HCT116 (cell line): ENCODE measurements around the gene STX1A. TPM values are rescaled to one million over a fixed set of nuclear protein-coding genes. Genes with fewer than 3 reads are reported as not detected.

Source experiments
- ATAC-seq: fragments of 200-7000 bp; cut with Tn5 transposase; 2 replicates; pipeline ENCODE4 v1.9.1; 2020; ENCODE audit warnings: mild to moderate bottlenecking, moderate library complexity
- BruUV-seq: library from RNA; stranded (reverse); fragments of 400-500 nt; replicated peaks from 2 replicates; lab custom pipeline; 2021; lab: Mats Ljungman, UMichigan
- CTCF ChIA-PET: fragments of 300-600 bp; sonication (Branson Sonifier 250); formaldehyde crosslinking; loops from one replicate; lab custom pipeline; 2021; ENCODE audit warnings: antibody characterized with exemption; lab: Charles Lee
- POLR2A ChIA-PET: fragments of 300-600, 350-600 bp; sonication (Branson Sonifier 250); formaldehyde crosslinking; loops from one replicate; lab custom pipeline; 2021; ENCODE audit warnings: antibody characterized with exemption; lab: Charles Lee
- RAD21 ChIA-PET, 2 experiments: fragments of 300-600 bp; sonication (Branson Sonifier 250); formaldehyde crosslinking; loops; one replicate each; lab custom pipeline; 2023; ENCODE audit warnings: low total read pairs in 2 of 2; ENCODE audit not compliant: uncharacterized antibody in 2 of 2, unreplicated experiment in 2 of 2, low non-redundant PET in 1 of 2; lab: Charles Lee
- DNase-seq: peaks from one replicate; pipeline ENCODE4 v3.0.0-alpha.2; 2010; ENCODE audit warnings: low read depth, low spot score
- H2AFZ ChIP-seq: fragments of 200-600 bp; shearing (Covaris generic), sonication (generic); 2 replicates; pipeline ENCODE4 v1.6.1; 2017; ENCODE audit warnings: low read depth, mixed run types, mixed read lengths, antibody characterized with exemption, low read length; ENCODE audit not compliant: poor library complexity, severe bottlenecking
- H3K27ac ChIP-seq: 2 replicates; pipeline ENCODE4 v1.5.1; 2012; ENCODE audit warnings: low read depth, low read length
- H3K27me3 ChIP-seq: fragments of 200-600 bp; sonication (generic); 2 replicates; pipeline ENCODE4 v1.6.1; 2016; ENCODE audit warnings: mixed run types, low read length, mixed read lengths; ENCODE audit not compliant: insufficient read depth
- H3K36me3 ChIP-seq, 2 experiments: fragments of 200-500 bp in 1 of 2; fragments of 200-600 bp in 1 of 2; sonication (Bioruptor generic) in 1 of 2; sonication (generic) in 1 of 2; 2 replicates each; pipeline versions ENCODE4 v1.5.1 to v1.6.1; 2014 to 2016; ENCODE audit warnings: low read length in 2 of 2, inconsistent platforms in 1 of 2, mixed read lengths in 1 of 2, mixed run types in 1 of 2; ENCODE audit not compliant: insufficient read depth in 2 of 2, control insufficient read depth in 1 of 2
- H3K4me1 ChIP-seq, 2 experiments: fragments of 200-600 bp in 1 of 2; sonication (generic) in 1 of 2; 2 replicates each; pipeline versions ENCODE4 v1.5.1 to v1.6.1; 2012 to 2017; ENCODE audit warnings: low read length in 2 of 2, inconsistent platforms in 1 of 2, mild to moderate bottlenecking in 1 of 2, mixed read lengths in 1 of 2, mixed run types in 1 of 2, moderate library complexity in 1 of 2; ENCODE audit not compliant: insufficient read depth in 2 of 2, control insufficient read depth in 1 of 2
- H3K4me2 ChIP-seq: fragments of 200-600 bp; sonication (generic); 2 replicates; pipeline ENCODE4 v1.6.1; 2017; ENCODE audit warnings: mixed run types, low read length, mixed read lengths
- H3K4me3 ChIP-seq, 2 experiments: fragments of 200-600 bp in 1 of 2; sonication (generic) in 1 of 2; replicated peaks in 1 of 2; 2 replicates each; pipeline ENCODE4 v1.5.1; 2011 to 2016; ENCODE audit warnings: low read length in 2 of 2, control low read depth in 1 of 2, low read depth in 1 of 2, mild to moderate bottlenecking in 1 of 2, mixed read lengths in 1 of 2, mixed run types in 1 of 2
- H3K79me2 ChIP-seq: fragments of 200-600 bp; sonication (generic); 2 replicates; pipeline ENCODE4 v1.6.1; 2017; ENCODE audit warnings: mild to moderate bottlenecking, mixed run types, low read length, moderate library complexity, mixed read lengths; ENCODE audit not compliant: insufficient read depth
- H3K9ac ChIP-seq: fragments of 200-600 bp; sonication (generic); 2 replicates; pipeline ENCODE4 v1.6.1; 2016; ENCODE audit warnings: low read length, mixed read lengths
- H3K9me2 ChIP-seq: fragments of 200-600 bp; sonication (generic), shearing (Covaris generic); 2 replicates; pipeline ENCODE4 v1.6.1; 2017; ENCODE audit warnings: mixed run types, mild to moderate bottlenecking, moderate library complexity; ENCODE audit not compliant: insufficient read depth
- H3K9me3 ChIP-seq, 2 experiments: fragments of 200-500 bp in 1 of 2; fragments of 200-600 bp in 1 of 2; sonication (Bioruptor generic) in 1 of 2; sonication (generic) in 1 of 2; 2 replicates each; pipeline ENCODE4 v1.6.1; 2014 to 2017; ENCODE audit warnings: low read length in 2 of 2, mixed read lengths in 2 of 2, inconsistent platforms in 1 of 2, low read depth in 1 of 2, mild to moderate bottlenecking in 1 of 2, mixed run types in 1 of 2, moderate library complexity in 1 of 2; ENCODE audit not compliant: control insufficient read depth in 1 of 2, insufficient read depth in 1 of 2
- H4K20me1 ChIP-seq: fragments of 200-600 bp; sonication (generic), shearing (Covaris generic); 2 replicates; pipeline ENCODE4 v1.6.1; 2017; ENCODE audit warnings: mixed run types, mild to moderate bottlenecking, moderate library complexity; ENCODE audit not compliant: insufficient read depth
- ATF3 ChIP-seq: IDR thresholded peaks from 2 replicates; pipeline ENCODE4 v1.6.1; 2012
- CEBPB ChIP-seq: IDR thresholded peaks from 2 replicates; pipeline ENCODE4 v1.6.1; 2012; ENCODE audit warnings: low read depth
- CTCF ChIP-seq, 3 experiments: fragments of 200-600 bp in 1 of 3; sonication (generic) in 1 of 3; IDR thresholded peaks in 2 of 3; conservative IDR thresholded peaks in 1 of 3; 2 replicates each; pipeline ENCODE4 v1.5.1; 2012 to 2017; ENCODE audit warnings: low read depth in 2 of 3, low read length in 2 of 3, antibody characterized with exemption in 1 of 3, borderline replicate concordance in 1 of 3, control low read depth in 1 of 3, mild to moderate bottlenecking in 1 of 3, mixed read lengths in 1 of 3, mixed run types in 1 of 3, moderate library complexity in 1 of 3; ENCODE audit not compliant: insufficient read depth in 1 of 3
- EGR1 ChIP-seq: IDR thresholded peaks from 2 replicates; pipeline ENCODE4 v1.6.1; 2012; ENCODE audit warnings: low read depth
- ELF1 ChIP-seq: IDR thresholded peaks from 2 replicates; pipeline ENCODE4 v1.6.1; 2012; ENCODE audit warnings: low read depth, borderline replicate concordance
- EZH2 ChIP-seq: fragments of 200-600 bp; sonication (generic); IDR thresholded peaks from 2 replicates; pipeline ENCODE4 v1.6.1; 2017; ENCODE audit warnings: antibody characterized with exemption, mixed run types
- EZH2phosphoT487 ChIP-seq: fragments of 200-600 bp; IDR thresholded peaks from 2 replicates; pipeline ENCODE4 v1.6.1; 2018; ENCODE audit warnings: antibody characterized with exemption, borderline replicate concordance
- FOSL1 ChIP-seq: IDR thresholded peaks from 2 replicates; pipeline ENCODE4 v1.6.1; 2012; ENCODE audit warnings: low read depth
- JUND ChIP-seq: IDR thresholded peaks from 2 replicates; pipeline ENCODE4 v1.6.1; 2012
- MAX ChIP-seq: IDR thresholded peaks from 2 replicates; pipeline ENCODE4 v1.6.1; 2012
- POLR2A ChIP-seq: IDR thresholded peaks from 2 replicates; pipeline ENCODE4 v1.7.0; 2011; ENCODE audit warnings: borderline replicate concordance; ENCODE audit not compliant: insufficient read depth, insufficient read length; ENCODE audit errors: extremely low read depth
- POLR2AphosphoS5 ChIP-seq: IDR thresholded peaks from 2 replicates; pipeline ENCODE4 v1.6.1; 2011; ENCODE audit warnings: mild to moderate bottlenecking, low read depth, low read length, moderate library complexity
- RAD21 ChIP-seq: IDR thresholded peaks from 2 replicates; pipeline ENCODE4 v1.6.1; 2012; ENCODE audit warnings: low read depth, mild to moderate bottlenecking
- REST ChIP-seq: IDR thresholded peaks from 2 replicates; pipeline ENCODE4 v1.6.1; 2012; ENCODE audit warnings: low read depth
- SIN3A ChIP-seq: IDR thresholded peaks from 2 replicates; pipeline ENCODE4 v1.6.1; 2012; ENCODE audit warnings: low read depth
- SP1 ChIP-seq: IDR thresholded peaks from 2 replicates; pipeline ENCODE4 v1.6.1; 2012; ENCODE audit warnings: low read depth
- SRF ChIP-seq: IDR thresholded peaks from 2 replicates; pipeline ENCODE4 v1.6.1; 2012; ENCODE audit warnings: low read depth
- TCF7L2 ChIP-seq: IDR thresholded peaks from 2 replicates; pipeline ENCODE4 v1.7.0; 2011; ENCODE audit warnings: borderline replicate concordance, inconsistent platforms; ENCODE audit not compliant: insufficient read depth, insufficient read length; ENCODE audit errors: extremely low read depth
- ZBTB33 ChIP-seq: IDR thresholded peaks from 2 replicates; pipeline ENCODE4 v1.6.1; 2011; ENCODE audit warnings: mild to moderate bottlenecking, low read length, moderate library complexity; ENCODE audit not compliant: insufficient replicate concordance; ENCODE audit errors: extremely low read depth
- ZNF274 ChIP-seq: fragments of 200-500 bp; sonication (Bioruptor generic); IDR thresholded peaks from 2 replicates; pipeline ENCODE4 v1.6.1; 2014; ENCODE audit warnings: mild to moderate bottlenecking, low read depth, low read length, inconsistent platforms
- intact Hi-C: fragments of 100-400 bp; cut with micrococcal nuclease; formaldehyde crosslinking; loops from 2 replicates; pipeline ENCODE4 v1.10.0; 2022
- total RNA-seq: library from RNA; stranded (reverse); gene quantifications from one replicate; pipeline ENCODE4 v1.2.1, GENCODE V29; 2021; ENCODE audit not compliant: unreplicated experiment

STX1A gene
- total RNA-seq, 1 experiment from 2014 or later: 39.4 TPM

- intact Hi-C loops: no loop called here
- H3K27ac ChIP-seq: no peak overlapping the region
- no peak overlapping the region for H2AFZ ChIP-seq
- no peaks in the 10 kb centered on the region for H3K9me2 ChIP-seq
- H3K4me2 ChIP-seq: no peak overlapping the region
- H3K4me1 ChIP-seq: peaks cover 11 to 22% of the 10 kb centered on the region in 2 experiments; a peak in 3 of 4 replicates
- CTCF ChIA-PET: no interaction called here
- ATAC-seq (no peak), DNase-seq (no peak)
- H4K20me1 ChIP-seq: no peaks in the 10 kb centered on the region
- no peak overlapping the region for H3K4me3 ChIP-seq
- POLR2A ChIA-PET: no interaction called here
- H3K9me3 ChIP-seq: no peaks in the 10 kb centered on the region; a peak in 1 of 4 replicates
- no peak for TF ChIP-seq ELF1
- no peak for TF ChIP-seq EZH2phosphoT487
- no peak for TF ChIP-seq JUND
- no peak for TF ChIP-seq CEBPB
- no peak for TF ChIP-seq EGR1
- TF ChIP-seq POLR2A: no peak
- TF ChIP-seq POLR2AphosphoS5: no peak
- no peak for TF ChIP-seq ZBTB33
- no peak for TF ChIP-seq SP1
- TF ChIP-seq TCF7L2: no peak
- TF ChIP-seq ZNF274: no peak
- no peak for TF ChIP-seq FOSL1
- TF ChIP-seq EZH2: no peak
- no peak for TF ChIP-seq MAX
- TF ChIP-seq ATF3: no peak
- no peak for TF ChIP-seq REST
- no peak for TF ChIP-seq RAD21
- no peak for TF ChIP-seq CTCF (IDR thresholded peaks at IDR 0.05 in 2 of 3, conservative IDR thresholded peaks at IDR 0.05 in 1 of 3; ENCODE audit: borderline replicate concordance in 1 of 3, insufficient read depth in 1 of 3, low read depth in 2 of 3, low read length in 2 of 3)
- no peak for TF ChIP-seq SIN3A
- no peak for TF ChIP-seq SRF
- RAD21 ChIA-PET: no interaction called here
- no TSS peak for BruUV-seq
- no peaks in the 10 kb centered on the region for H3K27me3 ChIP-seq
- H3K79me2 ChIP-seq: no peaks in the 10 kb centered on the region
- H3K36me3 ChIP-seq: peaks cover 0 to 5% of the 10 kb centered on the region in 2 experiments; a peak in 1 of 4 replicates
- H3K9ac ChIP-seq: no peak overlapping the region
These were observed 48.2 kb downstream of the STX1A start for GRCh38 chr7:73671322-73671661.
